Fibroblast of skin of back (primary cell): ENCODE data around the gene SNX33. TPM values are rescaled to one million over a fixed set of nuclear protein-coding genes. Genes with fewer than 3 reads are reported as not detected.
A peak's percentile ranks its signal among the peaks of the same experiment; 100 is the strongest.
"Not testable (repeated sequence)": the region's sequence is repeated elsewhere in the genome, so short reads cannot be mapped to it uniquely, and the experiment has no call there.

Experiments
- DNase-seq: peaks from one replicate; pipeline ENCODE4 v3.0.0-alpha.2; 2013
- polyA plus RNA-seq, 2 experiments: library from polyadenylated mRNA; unstranded; fragments of 120-200 nt; gene quantifications; one replicate each; pipeline ENCODE4 v1.2.1, GENCODE V29; 2013; ENCODE audit not compliant: insufficient read length in 2 of 2

The SNX33 gene, protein sequence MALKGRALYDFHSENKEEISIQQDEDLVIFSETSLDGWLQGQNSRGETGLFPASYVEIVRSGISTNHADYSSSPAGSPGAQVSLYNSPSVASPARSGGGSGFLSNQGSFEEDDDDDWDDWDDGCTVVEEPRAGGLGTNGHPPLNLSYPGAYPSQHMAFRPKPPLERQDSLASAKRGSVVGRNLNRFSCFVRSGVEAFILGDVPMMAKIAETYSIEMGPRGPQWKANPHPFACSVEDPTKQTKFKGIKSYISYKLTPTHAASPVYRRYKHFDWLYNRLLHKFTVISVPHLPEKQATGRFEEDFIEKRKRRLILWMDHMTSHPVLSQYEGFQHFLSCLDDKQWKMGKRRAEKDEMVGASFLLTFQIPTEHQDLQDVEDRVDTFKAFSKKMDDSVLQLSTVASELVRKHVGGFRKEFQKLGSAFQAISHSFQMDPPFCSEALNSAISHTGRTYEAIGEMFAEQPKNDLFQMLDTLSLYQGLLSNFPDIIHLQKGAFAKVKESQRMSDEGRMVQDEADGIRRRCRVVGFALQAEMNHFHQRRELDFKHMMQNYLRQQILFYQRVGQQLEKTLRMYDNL
- 32.6 TPM for polyA plus RNA-seq (2013, experiment 1 of 2; ENCODE audit: insufficient read length)
- 33.2 TPM for polyA plus RNA-seq (2013, experiment 2 of 2; ENCODE audit: insufficient read length)

GRCh38 chr15:75647370-75648155 lies at the start of gene SNX33:
Gene SNX33, plus strand, starts transcription at chr15:75647912. Its CDS starts 1,191 bp downstream, at chr15:75649103.
- peak; percentile 88 for DNase-seq

GRCh38 chr15:75598361-75598760 lies 49.4 kb upstream of the SNX33 start:
- no peak for DNase-seq

- peak; percentile 58 for DNase-seq
These were observed 48.3 kb upstream of the SNX33 start for GRCh38 chr15:75599401-75599800.

DNA sequence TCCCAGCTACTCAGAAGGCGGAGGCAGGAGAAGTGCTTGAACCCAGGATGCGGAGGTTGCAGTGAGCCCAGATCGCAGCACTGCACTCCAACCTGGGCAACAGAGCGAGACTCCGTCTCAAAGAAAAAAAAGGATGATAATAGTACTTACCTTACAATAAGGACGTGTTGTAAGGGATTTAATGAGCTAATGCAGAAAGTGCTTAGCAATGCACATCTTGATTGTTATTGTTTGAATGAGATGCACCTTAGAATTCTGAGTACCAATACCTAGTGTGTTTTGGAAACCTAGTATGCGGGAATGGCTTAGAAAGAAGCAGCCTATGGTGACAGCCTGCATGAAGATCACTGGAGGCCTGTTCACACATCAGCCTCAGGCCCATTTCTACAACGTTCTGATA lies 41.7 kb upstream of the SNX33 start:
- DNase-seq = no peak

DNA sequence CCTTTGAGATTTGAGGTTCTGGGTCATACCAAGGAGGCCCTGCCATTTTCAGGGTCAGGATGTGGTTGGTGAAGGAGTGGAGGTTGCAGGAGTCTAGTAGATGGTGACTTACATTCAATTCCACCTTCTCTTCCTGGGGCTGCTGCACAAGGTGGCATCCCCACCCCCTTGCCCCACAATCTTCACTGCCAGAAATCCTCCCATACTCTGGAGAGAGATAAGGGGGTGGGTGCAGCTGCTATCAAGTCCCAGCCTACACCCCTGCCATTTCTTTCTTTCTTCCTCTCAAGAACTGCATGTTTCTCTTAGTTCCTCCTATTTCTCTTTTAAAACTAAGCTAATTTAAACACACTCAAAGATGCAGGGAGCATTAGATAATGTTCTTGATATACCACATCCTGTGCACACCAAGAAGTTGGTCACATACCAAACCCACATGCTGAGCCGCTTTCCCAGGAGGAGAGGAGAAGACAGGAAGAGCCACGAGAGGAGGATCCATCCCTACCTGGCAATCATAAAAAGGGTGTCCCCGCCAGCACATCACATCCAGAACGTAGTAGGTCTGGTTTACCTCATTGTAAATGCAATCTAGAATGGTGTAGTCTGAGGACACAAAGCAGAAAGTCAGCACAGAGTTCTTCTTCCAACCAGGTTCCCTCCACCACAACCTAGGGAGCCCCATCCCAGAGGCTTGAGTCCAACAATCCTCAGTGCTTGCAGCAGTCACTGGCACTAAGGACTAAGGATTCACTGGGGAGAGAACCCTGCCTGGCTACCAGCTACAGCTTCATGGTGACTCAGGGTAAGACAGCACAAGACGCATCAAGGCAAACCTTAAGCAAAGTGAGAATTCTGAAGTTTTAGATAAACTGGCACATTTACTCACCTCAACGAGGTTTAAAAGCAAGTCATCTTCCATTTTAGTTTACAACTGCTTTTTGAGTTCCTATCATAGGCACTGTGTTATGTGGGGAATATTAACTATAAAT lies 40.7 kb upstream of the SNX33 start:
- DNase-seq = peak; percentile 50

GRCh38 chr15:75616766-75617165 lies 30.9 kb upstream of the SNX33 start:
- DNase-seq = no peak

GRCh38 chr15:75620058-75620820 lies 27.5 kb upstream of the SNX33 start:
- peak; percentile 79 for DNase-seq

- DNase-seq = peak; percentile 87
These were observed 26.8 kb upstream of the SNX33 start for GRCh38 chr15:75620841-75621391.

DNA sequence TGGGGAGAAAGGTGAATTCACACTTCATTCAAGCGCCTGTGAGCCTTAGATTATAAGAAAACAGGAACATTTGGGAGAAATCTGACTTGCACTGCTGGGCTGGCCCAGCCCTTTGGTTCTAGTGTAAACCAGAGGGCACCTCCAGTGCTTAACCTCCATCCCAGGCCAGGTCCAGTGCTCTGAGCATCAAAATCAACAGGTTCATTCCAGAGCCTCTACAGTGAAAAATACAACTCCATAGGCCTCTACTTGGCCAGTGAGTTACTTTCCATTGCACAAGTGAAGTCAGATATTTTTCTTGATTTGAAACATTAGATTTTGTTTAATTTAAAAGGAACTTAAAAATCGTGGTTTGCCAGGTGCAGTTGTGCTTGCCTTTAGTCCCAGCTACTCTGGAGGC lies 25.2 kb upstream of the SNX33 start:
- no peak for DNase-seq

DNA sequence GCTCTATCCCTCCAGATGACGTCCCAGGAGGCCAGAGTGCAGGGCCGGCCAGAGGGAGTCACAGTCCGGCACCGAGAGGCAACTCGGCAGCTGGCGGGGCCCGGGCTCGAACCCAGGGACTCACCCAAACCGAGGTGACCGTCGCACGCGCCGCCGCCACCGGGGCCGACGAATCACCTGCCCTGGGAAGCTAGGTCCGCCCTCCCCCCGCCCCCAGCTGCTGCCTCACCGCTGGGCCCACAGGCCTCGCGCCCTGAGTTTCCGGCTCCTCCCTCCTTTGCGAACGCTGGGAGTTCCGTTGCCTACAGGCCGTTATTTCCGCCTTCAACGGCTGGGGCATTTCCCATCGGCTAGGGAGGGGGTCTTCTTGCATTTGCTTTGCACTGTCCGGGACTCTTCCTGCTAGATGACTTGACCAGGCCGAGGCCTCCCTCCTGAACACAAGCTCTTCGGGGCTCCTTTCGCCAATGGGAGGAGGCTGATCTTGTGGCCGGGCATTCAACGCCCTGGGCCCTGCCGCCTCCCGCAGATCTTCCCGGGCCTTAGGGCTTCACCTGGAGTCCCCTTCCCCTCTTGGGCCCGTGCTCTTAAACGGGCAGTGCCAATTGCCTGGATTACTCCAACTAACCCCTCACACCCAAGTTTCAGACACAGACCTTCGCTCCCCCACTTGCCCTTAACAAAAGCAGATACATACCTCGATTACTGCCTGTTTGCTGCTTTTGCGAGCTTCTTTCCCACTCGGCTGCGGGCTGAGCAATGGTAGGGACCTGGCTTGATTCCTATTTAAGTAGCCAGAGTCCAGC lies 22.0 kb upstream of the SNX33 start, which contains the start of gene SNUPN:
SNUPN (minus strand) TSS at position 184 of the 806 bp plus-strand sequence. CDS start 4,674 bp downstream, outside the sequence.
- peak; percentile 93 for DNase-seq

GRCh38 chr15:75631935-75632334 lies 15.8 kb upstream of the SNX33 start:
- DNase-seq = no peak

DNA sequence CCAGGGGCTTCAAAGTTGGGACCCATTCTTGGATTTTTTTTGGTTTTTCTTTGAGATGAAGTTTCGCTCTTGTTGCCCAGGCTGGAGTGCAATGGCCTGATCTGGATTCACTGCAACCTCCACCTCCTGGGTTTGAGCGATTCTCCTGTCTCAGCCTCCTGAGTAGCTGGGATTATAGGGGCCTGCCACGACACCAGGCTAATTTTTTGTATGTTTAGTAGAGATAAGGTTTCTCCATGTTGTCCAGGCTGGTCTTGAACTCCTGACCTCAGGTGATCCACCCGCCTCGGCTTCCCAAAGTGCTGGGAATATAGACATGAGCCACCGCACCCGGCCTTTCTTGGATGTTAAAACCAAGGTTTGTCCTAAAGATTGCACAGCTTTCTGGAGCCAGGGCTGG lies 13.8 kb upstream of the SNX33 start:
- DNase-seq = not testable (repeated sequence)

- DNase-seq = no peak
These were observed 11.7 kb upstream of the SNX33 start for GRCh38 chr15:75636026-75636425.

- no peak for DNase-seq
These were observed 10.3 kb upstream of the SNX33 start for GRCh38 chr15:75637245-75638009.

- no peak for DNase-seq
These were observed 8.5 kb upstream of the SNX33 start for GRCh38 chr15:75639191-75639708.

- DNase-seq = peak; percentile 98
These were observed 7.8 kb upstream of the SNX33 start, which contains the start of gene IMP3 for GRCh38 chr15:75639709-75640482. Gene IMP3, minus strand, starts transcription at chr15:75640224. Its CDS starts 56 bp downstream, at chr15:75640168.

DNA sequence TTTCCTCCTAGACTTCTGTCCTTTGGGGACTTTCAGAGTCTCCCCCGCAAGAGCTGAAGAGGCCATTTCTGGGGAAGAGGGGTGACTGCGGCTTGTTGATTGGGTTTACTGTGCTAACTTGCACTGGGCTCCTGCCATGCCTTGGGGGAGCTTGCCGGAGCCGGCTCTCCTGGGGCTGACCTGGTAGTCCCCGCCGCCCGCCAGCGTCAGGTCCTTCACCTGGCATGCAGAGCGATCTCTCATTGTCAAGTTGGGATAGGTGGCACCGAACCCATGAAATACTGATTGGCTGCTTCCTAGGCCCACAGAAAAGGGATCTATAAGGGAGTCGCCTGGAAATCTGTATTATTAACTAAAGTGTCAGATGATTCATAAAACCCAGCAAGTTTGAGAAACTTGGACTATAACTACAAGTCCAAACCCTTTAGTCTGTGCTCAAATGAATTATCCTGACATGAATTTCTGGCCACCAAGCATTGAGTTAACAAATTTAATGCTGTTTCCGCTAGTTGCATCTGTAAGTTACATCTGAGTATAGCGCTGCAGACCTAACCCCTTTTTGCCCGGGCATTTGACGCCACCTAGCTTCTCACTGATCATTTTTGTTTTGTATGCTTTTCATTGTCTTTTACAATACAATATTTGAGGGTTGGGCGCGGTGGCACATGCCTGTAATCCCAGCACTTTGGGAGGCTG lies 7.1 kb upstream of the SNX33 start:
- peak; percentile 67 for DNase-seq
